Measurements from ENCODE around the gene ESPL1.

ESPL1 gene

DNA sequence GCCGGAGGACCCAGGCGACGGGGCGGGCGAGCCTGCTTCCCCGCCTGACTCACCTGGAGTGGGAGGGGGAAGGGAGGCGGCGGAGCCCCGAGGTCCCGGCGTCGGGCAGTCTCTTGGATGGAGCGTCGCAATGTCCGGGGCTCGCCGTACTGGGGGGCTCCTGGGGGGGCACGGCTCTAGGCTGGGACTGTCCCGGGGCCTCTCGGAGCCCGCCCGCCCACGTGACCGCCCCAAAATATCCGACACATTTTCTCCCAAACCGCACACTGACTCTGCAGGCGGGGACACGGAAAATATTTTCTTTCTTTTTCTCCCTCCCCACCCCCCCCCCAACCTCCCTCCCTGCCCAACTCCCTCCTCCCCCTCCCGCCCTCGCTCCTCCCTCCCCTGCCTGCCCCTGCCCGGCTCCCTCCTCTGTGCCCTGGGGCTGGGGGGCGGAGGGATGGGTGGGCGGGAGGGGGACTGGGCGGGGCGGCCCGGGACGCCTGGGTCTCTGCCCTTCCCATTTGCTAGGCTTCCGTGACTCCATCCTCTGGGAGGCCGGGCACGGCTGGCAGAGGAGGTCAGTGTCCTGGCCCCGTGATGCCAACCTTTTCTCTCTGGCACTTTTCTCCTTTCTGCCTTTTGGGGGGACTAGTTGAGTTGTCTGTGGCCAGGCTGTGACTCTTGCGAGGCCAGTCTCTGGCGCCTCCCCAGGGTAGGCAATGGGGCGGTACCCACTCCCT, 36.0 kb upstream of the ESPL1 start, which contains the start of gene RARG:
Gene RARG (minus strand): TSS at position 289 of the 725 bp plus-strand sequence. CDS start 4,664 bp downstream, outside the sequence.
- DNase-seq: no peak

DNA sequence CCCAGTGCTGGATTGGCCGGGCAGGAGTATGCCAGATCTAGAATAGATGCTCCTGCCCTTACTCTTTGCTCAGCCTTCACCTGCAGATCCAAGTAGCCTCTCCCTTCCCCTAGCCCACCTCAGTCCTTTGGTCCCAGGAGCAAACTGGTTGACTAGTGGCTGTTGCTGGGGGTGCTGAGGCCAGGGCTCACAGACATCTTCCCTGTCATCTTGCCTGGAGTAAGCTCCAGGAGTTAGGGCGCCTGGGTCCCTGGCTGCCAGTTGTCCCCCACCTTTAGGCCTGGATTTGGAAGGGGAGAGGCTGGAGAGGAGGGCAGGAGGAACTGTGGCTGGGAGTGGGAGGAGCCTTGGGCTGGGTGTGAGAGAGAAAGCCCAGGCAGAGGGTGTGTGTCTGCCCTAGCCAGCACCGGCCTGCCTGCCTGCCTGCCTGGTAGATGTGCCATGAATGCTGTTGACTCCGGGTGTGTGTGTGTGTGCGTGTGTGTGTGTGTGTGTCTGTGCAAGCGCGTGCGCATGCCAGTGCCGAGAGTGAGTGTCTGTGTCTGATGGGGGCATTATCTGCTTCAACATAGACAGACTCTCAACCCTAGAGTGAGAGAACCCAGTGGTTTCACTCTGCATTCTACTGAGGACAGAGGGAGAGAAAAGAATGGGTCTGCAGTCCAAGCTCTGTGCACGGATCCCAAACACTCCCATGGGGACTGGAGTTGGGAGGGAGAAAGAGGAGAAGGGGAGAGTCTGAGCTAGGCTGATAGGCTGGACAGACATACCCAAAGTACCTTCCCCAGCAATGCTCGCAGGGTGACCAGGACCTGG, 35.2 kb upstream of the ESPL1 start:
- DNase-seq: peak in 1 of 2 experiments; percentile 26

DNA sequence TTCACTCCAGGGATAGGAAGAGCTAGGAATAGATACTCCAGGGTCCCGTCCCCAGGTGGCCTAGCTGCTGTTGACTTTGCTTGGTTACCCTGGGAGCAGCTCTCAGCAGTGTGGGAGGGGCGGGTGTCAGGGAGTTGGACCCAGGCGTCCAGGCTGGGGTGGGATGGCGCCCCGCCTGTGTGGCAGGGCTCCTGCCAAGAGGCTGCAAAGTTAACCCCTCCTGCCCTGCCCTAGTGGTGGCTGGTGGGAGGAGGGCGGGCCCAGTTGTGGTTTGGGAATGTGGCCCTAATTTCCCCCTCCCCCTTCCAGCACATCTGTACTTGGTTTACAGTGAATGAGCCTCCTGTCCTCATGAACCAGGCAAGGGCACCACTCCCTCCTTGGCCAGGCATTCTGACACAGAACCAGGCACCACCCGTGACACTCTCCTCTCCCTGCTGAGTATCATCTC, 34.4 kb upstream of the ESPL1 start:
- DNase-seq: no peak

GRCh38 chr12:53234271-53234914, 33.7 kb upstream of the ESPL1 start:
- no peak for DNase-seq

GRCh38 chr12:53235164-53235563, 32.9 kb upstream of the ESPL1 start:
- no peak for DNase-seq

DNA sequence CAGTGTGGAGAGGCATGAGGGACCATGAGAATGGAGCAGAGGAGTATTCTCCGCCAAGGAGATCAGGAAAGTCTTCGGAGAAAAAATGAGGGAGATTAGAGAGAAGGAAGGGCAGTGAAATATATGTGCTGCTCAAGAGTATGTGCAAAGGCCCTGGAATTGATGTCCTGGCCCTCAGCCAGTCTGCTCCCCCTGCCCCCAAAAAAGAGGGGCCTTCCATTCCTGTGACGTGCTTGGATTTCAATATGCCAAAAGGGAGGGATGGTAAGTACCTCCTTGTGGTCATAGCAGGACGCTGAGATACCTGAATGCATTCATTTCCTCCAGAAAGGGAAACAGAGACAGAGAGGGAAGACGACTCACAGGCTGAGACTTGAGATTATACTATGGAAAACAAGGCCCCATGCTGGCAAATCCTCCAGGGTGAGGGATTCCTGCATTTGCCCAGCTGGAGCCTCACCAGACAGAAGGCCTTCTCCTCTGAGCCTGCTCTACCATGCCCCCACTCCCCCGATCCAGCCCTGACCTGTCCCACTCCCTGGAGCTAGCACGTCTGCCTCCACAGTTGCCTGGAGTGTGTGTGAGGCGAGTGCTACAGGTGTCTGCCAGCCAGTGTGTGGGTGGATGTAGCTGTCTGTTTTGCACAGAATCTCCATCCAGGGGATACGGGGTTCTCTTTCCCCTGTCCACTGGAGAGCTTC, 32.2 kb upstream of the ESPL1 start:
- DNase-seq: no peak

GRCh38 chr12:53236443-53237111, 31.5 kb upstream of the ESPL1 start:
- DNase-seq: no peak

DNA sequence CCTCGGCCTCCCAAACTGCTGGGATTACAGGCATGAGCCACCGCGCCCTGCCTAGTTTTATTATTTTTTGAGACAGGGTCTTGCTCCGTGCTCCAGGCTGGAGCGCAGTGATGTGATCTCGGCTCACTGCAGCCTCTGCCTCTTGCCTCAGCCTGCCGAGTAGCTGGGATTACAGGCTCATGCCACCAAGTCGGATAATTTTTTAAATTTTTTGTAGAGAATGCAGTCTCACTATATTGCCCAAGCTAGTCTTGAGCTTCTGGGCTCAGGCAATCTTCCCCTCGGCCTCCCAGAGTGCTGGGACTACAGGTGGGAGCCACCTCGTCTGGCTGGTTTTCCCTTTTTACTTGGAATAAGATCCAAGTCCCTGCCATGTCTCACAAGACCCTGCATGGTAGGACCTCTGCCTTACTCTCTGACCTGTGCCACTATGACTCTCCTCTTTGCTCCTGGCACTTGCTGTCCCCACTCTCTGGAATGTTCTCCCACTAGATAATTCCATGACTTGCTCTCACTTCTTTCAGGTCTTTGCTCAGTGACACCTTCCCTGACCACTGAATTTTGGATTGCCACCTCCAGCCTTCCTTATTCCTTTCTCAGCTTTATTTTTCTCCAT, 28.3 kb upstream of the ESPL1 start:
- no peak for DNase-seq

DNA sequence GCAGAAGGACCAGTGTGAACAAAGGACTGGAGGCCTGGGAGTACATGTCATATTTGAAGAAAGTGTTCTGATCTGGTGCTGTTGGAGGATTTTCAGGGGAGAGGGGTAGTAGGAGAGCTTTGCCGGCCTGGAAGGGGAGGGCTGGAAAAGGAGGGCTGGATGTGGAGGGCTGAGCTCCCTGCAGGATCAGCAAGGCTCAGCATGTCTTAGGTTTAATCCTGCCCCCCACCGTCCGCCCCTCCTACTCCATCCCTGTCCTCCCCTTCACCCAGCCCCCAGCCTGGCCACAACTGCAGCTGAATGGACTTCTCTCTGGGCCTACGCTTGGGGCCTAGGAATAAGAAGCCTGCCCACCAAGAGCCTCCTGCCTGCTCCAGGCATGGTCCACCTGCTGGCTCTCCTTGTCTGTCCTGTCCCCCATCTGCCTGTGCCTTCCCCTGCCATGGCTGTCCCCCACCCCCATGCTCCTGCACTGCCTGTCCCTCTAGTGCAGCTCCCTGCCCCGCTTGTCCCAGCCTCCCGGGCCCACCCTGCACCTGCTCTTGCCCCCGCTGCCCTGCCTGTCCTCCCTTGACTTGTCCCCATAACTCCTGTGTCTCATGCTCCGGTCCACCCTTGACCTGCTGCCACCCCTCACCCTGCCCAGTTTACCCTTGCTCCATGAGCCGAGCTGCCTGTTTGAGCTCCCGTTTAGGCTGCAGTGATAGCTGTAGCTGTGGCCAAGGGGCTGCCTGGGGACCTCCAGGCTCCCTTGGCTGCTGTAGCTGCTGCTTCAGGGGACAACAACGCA, 26.3 kb upstream of the ESPL1 start:
- DNase-seq: no peak

DNA sequence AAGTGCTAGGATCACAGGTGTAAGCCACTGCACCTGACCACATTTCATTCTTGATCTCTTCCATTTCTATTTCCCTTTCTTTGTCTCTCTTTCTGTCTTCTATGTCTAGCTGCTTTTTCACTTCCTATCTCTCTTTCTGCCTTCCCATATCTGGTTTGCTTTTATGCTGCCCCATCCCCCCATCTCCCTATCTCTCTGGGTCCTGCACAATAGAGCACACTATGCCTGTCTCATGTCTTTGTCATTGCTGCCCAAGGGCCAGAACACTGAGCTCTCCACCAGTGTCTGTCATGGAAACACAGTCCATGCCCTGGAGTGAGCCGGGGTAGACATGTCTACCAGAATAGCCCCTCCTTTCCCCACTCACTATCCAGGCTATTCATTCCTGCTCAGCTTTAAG, 23.8 kb upstream of the ESPL1 start:
- DNase-seq: no peak

GRCh38 chr12:53245286-53245685, 22.8 kb upstream of the ESPL1 start:
- no peak for DNase-seq

DNA sequence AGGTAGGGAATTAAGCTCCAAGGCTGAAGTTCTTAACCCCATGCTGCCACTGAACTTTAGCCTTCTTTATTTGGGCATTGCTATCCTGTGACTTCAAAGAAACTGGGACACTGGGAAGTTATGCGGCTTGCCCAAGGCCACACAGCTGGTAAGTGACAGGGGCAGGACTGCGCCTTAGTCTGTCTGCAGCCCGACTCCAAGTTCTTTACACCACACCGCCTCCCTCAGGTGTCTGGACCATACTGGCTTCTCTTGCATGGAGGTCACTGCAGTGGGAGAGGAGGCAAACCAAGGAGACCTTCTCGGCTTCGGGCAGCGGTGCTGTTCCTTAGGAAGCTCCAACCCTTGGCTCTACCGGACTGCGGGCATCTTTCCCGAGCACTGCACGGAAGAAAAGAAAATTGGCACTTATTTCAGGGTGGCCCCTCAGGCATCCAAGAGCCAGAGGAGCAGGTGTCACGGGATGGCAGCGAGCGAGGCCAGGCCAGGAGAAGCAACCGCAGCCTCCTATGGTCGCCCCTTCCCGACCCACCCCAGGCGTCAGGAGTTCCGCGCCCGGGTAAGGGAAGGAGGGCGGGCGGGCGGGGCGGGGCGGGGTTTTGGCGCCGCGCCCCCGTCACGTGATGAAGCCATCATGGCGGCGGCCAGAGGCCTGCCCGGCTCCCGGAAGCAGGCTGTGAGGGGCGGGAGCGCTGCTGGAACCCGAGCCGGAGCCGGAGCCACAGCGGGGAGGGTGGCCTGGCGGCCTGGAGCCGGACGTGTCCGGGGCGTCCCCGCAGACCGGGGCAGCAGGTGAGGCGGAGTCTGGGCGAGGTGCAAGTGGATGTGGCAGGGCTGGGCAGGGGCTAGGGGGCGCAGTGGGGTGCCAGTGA, 16.4 kb upstream of the ESPL1 start:
- DNase-seq: peak; percentile 49 to 52

DNA sequence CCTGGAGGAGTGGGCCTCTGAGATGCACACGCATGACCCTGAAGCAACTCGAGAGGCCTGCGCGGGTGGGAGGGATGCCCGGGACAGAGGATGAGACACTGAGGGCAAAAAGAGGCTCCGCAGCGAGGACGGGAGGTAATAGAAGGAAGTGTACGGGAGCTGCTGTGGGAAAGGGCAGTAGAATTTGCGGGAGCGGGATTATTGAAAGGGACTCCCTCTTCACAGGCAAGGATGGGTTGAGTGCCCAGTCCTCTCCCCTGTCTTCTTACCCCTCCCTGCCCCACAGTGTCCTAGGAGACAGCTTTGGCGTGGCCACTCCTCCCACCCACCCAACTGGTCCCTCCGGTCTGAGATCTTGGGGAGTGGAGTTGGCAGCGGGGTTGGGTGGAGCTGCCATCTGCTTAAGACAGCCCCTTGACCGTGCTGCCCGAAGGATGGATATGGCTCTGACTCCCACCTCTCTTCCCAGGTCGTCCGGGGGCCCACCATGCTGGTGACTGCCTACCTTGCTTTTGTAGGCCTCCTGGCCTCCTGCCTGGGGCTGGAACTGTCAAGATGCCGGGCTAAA, 15.7 kb upstream of the ESPL1 start:
- DNase-seq: peak in 1 of 2 experiments; percentile 21

GRCh38 chr12:53253298-53253697, 14.8 kb upstream of the ESPL1 start:
- DNase-seq: no peak

DNA sequence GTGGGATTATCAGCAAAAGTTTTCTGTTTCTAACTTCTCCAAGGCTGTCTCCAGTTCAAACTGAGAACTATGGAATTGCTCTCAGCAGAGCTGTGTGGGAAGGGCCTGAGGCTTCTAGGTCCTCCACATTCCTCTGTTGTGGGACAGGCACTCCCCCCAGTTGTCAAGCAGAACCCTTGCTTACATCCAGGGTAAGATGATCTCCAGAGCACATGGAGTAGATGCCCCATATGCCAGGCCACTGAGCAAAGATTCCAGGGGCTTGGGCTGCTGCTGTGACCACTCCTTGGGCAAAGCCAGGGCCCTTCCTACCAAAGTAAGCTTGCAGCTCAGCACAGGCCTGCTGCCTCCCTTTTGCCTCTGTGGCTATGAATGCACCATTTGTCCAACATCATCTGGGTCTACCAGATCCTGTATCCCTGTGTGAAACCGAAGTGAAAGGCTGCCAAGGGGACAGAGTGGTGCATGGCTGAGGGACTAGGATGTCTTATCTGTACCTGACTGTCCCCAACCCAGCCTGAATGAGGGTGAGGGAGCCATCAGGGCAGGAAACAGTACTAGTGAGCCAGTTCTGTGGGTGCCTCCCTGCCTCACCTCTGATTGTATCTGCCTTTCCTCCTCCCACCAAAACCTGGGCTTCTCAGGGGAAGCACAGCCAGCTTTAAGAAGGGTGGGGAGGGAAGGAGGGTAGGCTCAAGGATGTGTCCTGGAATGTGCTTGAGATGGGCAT, 13.1 kb upstream of the ESPL1 start:
- DNase-seq: no peak

GRCh38 chr12:53255996-53256395, 12.1 kb upstream of the ESPL1 start:
- peak; percentile 88 to 93 for DNase-seq

- DNase-seq: no peak
Measured at GRCh38 chr12:53258541-53259539, 9.3 kb upstream of the ESPL1 start.

DNA sequence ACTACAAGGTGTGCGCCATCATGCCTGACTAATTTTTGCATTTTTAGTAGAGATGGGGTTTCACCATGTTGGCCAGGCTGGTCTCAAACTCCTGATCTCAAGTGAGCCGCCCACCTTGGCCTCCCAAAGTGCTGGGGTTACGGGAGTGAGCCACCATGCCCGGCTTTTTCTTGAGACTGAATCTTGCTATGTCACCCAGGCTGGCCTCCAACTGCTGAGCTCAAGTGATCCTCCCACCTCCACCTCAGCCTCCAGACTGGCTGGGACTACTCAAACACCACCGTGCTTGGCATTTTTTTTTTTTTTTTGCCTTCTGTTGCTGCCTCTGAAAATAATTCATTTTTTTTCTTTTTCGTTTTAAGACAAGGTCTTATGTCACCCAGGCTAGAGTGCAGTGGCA, 8.2 kb upstream of the ESPL1 start:
- no peak for DNase-seq
